Medulla oblongata (tissue), 1 donor: ENCODE results near the gene CSHL1.
A peak's percentile ranks its signal among the peaks of the same experiment; 100 is the strongest.
"Not testable (repeated sequence)": the region's sequence is repeated elsewhere in the genome, so short reads cannot be mapped to it uniquely, and the experiment has no call there.

Experiments used
- DNase-seq: peaks from one replicate; pipeline ENCODE4 v3.0.0-alpha.2; 2015; ENCODE audit errors: extremely low spot score

The CSHL1 gene

GRCh38 chr17:63940584-63940983 lies 29.5 kb upstream of the CSHL1 start:
- no peak for DNase-seq

- no peak for DNase-seq
These were observed 28.8 kb upstream of the CSHL1 start for GRCh38 chr17:63939884-63940283.

GRCh38 chr17:63939401-63939800 lies 28.3 kb upstream of the CSHL1 start:
- no peak for DNase-seq

GRCh38 chr17:63937920-63938319 lies 26.9 kb upstream of the CSHL1 start:
- no peak for DNase-seq

- DNase-seq = no peak
These were observed 26.3 kb upstream of the CSHL1 start for GRCh38 chr17:63937319-63937718.

GRCh38 chr17:63934183-63935112 lies 23.4 kb upstream of the CSHL1 start:
- DNase-seq = no peak

- DNase-seq = no peak
These were observed 22.5 kb upstream of the CSHL1 start for GRCh38 chr17:63933598-63933997.

GRCh38 chr17:63932721-63933120 lies 21.7 kb upstream of the CSHL1 start:
- DNase-seq = no peak

- DNase-seq = no peak
These were observed 21.0 kb upstream of the CSHL1 start, which contains the start of gene CD79B for GRCh38 chr17:63931981-63932561. TSS of gene CD79B (minus strand) at chr17:63932331. CDS start at chr17:63932261, 70 bp downstream.

GRCh38 chr17:63930951-63931575 lies 20.0 kb upstream of the CSHL1 start:
- DNase-seq = peak; percentile 26

GRCh38 chr17:63929860-63930766 lies 19.1 kb upstream of the CSHL1 start:
- DNase-seq = no peak

- DNase-seq = no peak
These were observed 18.1 kb upstream of the CSHL1 start for GRCh38 chr17:63928966-63929695.

- DNase-seq = no peak
These were observed 17.2 kb upstream of the CSHL1 start for GRCh38 chr17:63928172-63928666.

GRCh38 chr17:63927464-63928171 lies 16.6 kb upstream of the CSHL1 start:
- no peak for DNase-seq

- no peak for DNase-seq
These were observed 15.1 kb upstream of the CSHL1 start for GRCh38 chr17:63926164-63926563.

- DNase-seq = no peak
These were observed 14.6 kb upstream of the CSHL1 start for GRCh38 chr17:63925615-63926014.

GRCh38 chr17:63922402-63922801 lies 11.3 kb upstream of the CSHL1 start:
- not testable (repeated sequence) for DNase-seq

GRCh38 chr17:63920779-63921178 lies 9.7 kb upstream of the CSHL1 start:
- not testable (repeated sequence) for DNase-seq

GRCh38 chr17:63920050-63920449 lies 9.0 kb upstream of the CSHL1 start:
- DNase-seq = not testable (repeated sequence)

- DNase-seq = peak; percentile 71
These were observed 8.3 kb upstream of the CSHL1 start for GRCh38 chr17:63919311-63919723.
